K562 (cell line): Measurements from ENCODE around the gene SPATA2. TPM values are rescaled to one million over a fixed set of nuclear protein-coding genes. Genes with fewer than 3 reads are reported as not detected.

Experiments used
- ATAC-seq: fragments of 200-7000 bp; cut with Tn5 transposase; 3 replicates; pipeline ENCODE4 v1.9.1; 2020; ENCODE audit warnings: moderate library complexity
- BruUV-seq: library from RNA; stranded (reverse); fragments of 400-500 nt; replicated peaks from 2 replicates; lab custom pipeline; 2021; lab: Mats Ljungman, UMichigan
- CTCF ChIA-PET: fragments of 300-600 bp; formaldehyde crosslinking; extraction: SDS; loops from one replicate; lab custom pipeline; 2021; ENCODE audit warnings: low intra/inter-chr PET ratio; lab: Yijun Ruan, JAX
- POLR2A ChIA-PET: fragments of 300-600, 350-650 bp; sonication (Branson Sonifier 250); formaldehyde crosslinking; extraction: SDS; loops from one replicate; lab custom pipeline; 2021; ENCODE audit warnings: antibody characterized with exemption, inconsistent platforms; lab: Yijun Ruan, JAX
- DNase-seq, 4 experiments: peaks; one replicate each; pipeline versions ENCODE4 v3.0.0 to v3.0.0-alpha.2; 2011 to 2018; ENCODE audit warnings: low spot score in 3 of 4, mixed read lengths in 3 of 4; ENCODE audit errors: extremely low read depth in 1 of 4
- FAIRE-seq: peaks from 2 replicates; lab custom pipeline; 2011; peaks lifted over from hg19 to GRCh38; lab: Jason Lieb, UNC
- H2AFZ ChIP-seq: 2 replicates; pipeline ENCODE4 v1.6.0; 2011; ENCODE audit warnings: low read depth, low read length, control low read depth, inconsistent platforms
- H3K27ac ChIP-seq: fragments of 200-600 bp; 3 replicates; pipeline ENCODE4 v1.8.0; 2011; ENCODE audit warnings: low read depth, mild to moderate bottlenecking, control low read depth, inconsistent platforms, low read length, moderate library complexity, mixed read lengths; ENCODE audit errors: extremely low read depth
- H3K27me3 ChIP-seq, 2 experiments: fragments of 300-600 bp in 1 of 2; 2 replicates in 1 of 2; 3 replicates in 1 of 2; pipeline versions ENCODE4 v1.6.0 to v1.8.0; 2011; ENCODE audit warnings: inconsistent platforms in 2 of 2, low read length in 2 of 2, mild to moderate bottlenecking in 1 of 2, mixed read lengths in 1 of 2, moderate library complexity in 1 of 2; ENCODE audit not compliant: control insufficient read depth in 2 of 2, insufficient read depth in 2 of 2
- H3K36me3 ChIP-seq: fragments of 300-600 bp; 3 replicates; pipeline ENCODE4 v1.8.0; 2011; ENCODE audit warnings: mild to moderate bottlenecking, low read length, inconsistent platforms; ENCODE audit not compliant: control insufficient read depth, insufficient read depth
- H3K4me1 ChIP-seq, 2 experiments: fragments of 200-600 bp in 1 of 2; replicated peaks in 1 of 2; 2 replicates in 1 of 2; 3 replicates in 1 of 2; pipeline versions ENCODE4 v1.5.1 to v1.8.0; 2011; ENCODE audit warnings: inconsistent platforms in 2 of 2, low read length in 2 of 2, mild to moderate bottlenecking in 1 of 2, mixed read lengths in 1 of 2, moderate library complexity in 1 of 2; ENCODE audit not compliant: control insufficient read depth in 2 of 2, insufficient read depth in 2 of 2
- H3K4me2 ChIP-seq: 2 replicates; pipeline ENCODE4 v1.6.1; 2011; ENCODE audit warnings: low read length, control low read depth, inconsistent platforms, mixed read lengths; ENCODE audit not compliant: insufficient read depth
- H3K4me3 ChIP-seq: fragments of 200-600 bp; sonication (generic), shearing (Covaris generic); 2 replicates; pipeline ENCODE4 v1.5.1; 2016; ENCODE audit warnings: control low read depth, inconsistent platforms
- H3K79me2 ChIP-seq: fragments of 200-600 bp; 3 replicates; pipeline ENCODE4 v1.8.0; 2011; ENCODE audit warnings: low read length, inconsistent platforms; ENCODE audit not compliant: control insufficient read depth, insufficient read depth
- H3K9ac ChIP-seq, 2 experiments: 2 replicates each; pipeline versions ENCODE4 v1.6.0 to v1.6.1; 2011; ENCODE audit warnings: low read depth in 2 of 2, low read length in 2 of 2, control low read depth in 1 of 2, inconsistent platforms in 1 of 2, mild to moderate bottlenecking in 1 of 2, mixed read lengths in 1 of 2; ENCODE audit not compliant: insufficient read depth in 1 of 2
- H3K9me1 ChIP-seq: one replicate; pipeline ENCODE4 v1.6.0; 2011; ENCODE audit warnings: inconsistent platforms, mild to moderate bottlenecking, low read length, moderate library complexity; ENCODE audit not compliant: control insufficient read depth, insufficient read depth
- H3K9me3 ChIP-seq: replicated peaks from 2 replicates; pipeline ENCODE4 v1.5.1; 2011; ENCODE audit warnings: low read depth, low read length, inconsistent platforms; ENCODE audit not compliant: control insufficient read depth, insufficient read depth
- H4K20me1 ChIP-seq: replicated peaks from 2 replicates; pipeline ENCODE4 v1.6.1; 2011; ENCODE audit warnings: low read length, inconsistent platforms, mixed read lengths; ENCODE audit not compliant: control insufficient read depth, insufficient read depth
- NELFE ChIP-seq: IDR thresholded peaks from 2 replicates; pipeline ENCODE4 v1.6.1; 2011; ENCODE audit warnings: mild to moderate bottlenecking; ENCODE audit not compliant: insufficient read depth, insufficient read length
- RERE ChIP-seq: sonication (generic); formaldehyde crosslinking; IDR thresholded peaks from 2 replicates; pipeline ENCODE4 v1.8.0; 2023; ENCODE audit warnings: missing genetic modification reagents, mild to moderate bottlenecking, borderline replicate concordance
- WGBS: fragments of 100-300 bp; shearing (Covaris generic); methylation state at CpG from one replicate; pipeline ENCODE4 v1.1.6; 2016; ENCODE audit warnings: low coverage, mixed read lengths; ENCODE audit not compliant: insufficient coverage; ENCODE audit errors: missing lambda C conversion rate; 5-methylcytosine and 5-hydroxymethylcytosine counted together
- in situ Hi-C: fragments of 300-500 bp; cut with MboI; formaldehyde crosslinking; loops from 4 replicates; pipeline ENCODE4 v1.15.0; 2018; ENCODE audit warnings: inconsistent platforms, mixed read lengths
- intact Hi-C: fragments of 100-400 bp; cut with micrococcal nuclease; formaldehyde crosslinking; loops from 2 replicates; pipeline ENCODE4 v1.14.2; 2022
- polyA plus RNA-seq, 8 experiments: library from polyadenylated mRNA; depleted of rRNA in 4 of 8; stranded (reverse) in 5 of 8; unstranded in 3 of 8; fragments of >200 nt; fragmentation: Nextera tagmentation in 2 of 8; fragmentation: Illumina TruSeq in 1 of 8; extraction: Ambion mirVana in 2 of 8; extraction: Trizol in 1 of 8; gene quantifications; 2 replicates each; pipeline versions ENCODE4 v1.2.1 to v1.2.3, GENCODE V29; 2011 to 2014; ENCODE audit warnings: inconsistent platforms in 1 of 8, missing spikeins in 1 of 8
- total RNA-seq, 7 experiments: library from RNA; depleted of rRNA in 6 of 7; stranded (reverse); fragments of >200 nt in 6 of 7; fragmentation: Illumina TruSeq in 2 of 7; extraction: Trizol in 2 of 7; gene quantifications; 2 replicates each; pipeline versions ENCODE4 v1.2.1 to v1.2.3, GENCODE V29; 2011 to 2021; ENCODE audit warnings: low replicate concordance in 1 of 7

The SPATA2 gene
- total and polyA plus RNA-seq, 9 of the 15 experiments (the other 6 are each of a cell fraction or from before 2014, with no cell fraction given): 0.46 to 8.2 (median 2.7) TPM

GRCh38 chr20:49901588-49901987 lies 13.7 kb downstream of the SPATA2 start:
- Histone ChIP-seq H3K9me3 (no peaks in the 10 kb centered on the region), H3K4me2 (no peak overlapping the region), H3K4me3 (no peak overlapping the region), H3K27me3 (no peaks in the 10 kb centered on the region), H3K9me1 (no peaks in the 10 kb centered on the region), H2AFZ (no peak overlapping the region), H3K4me1 (peaks cover 0 to 12% of the 10 kb centered on the region in 2 experiments; a peak in 1 of 5 replicates), H3K36me3 (peaks cover 29% of the 10 kb centered on the region), H3K79me2 (no peaks in the 10 kb centered on the region), H3K27ac (no peak overlapping the region), H3K9ac (no peak overlapping the region), H4K20me1 (no peaks in the 10 kb centered on the region)
- ChIA-PET POLR2A (interaction anchor here (0.7 to 4.0 kb wide), 3 partner anchors 9 to 18 kb away, joined by 4 to 16 read pairs (median 16); no protein-coding TSS in a partner anchor), CTCF (no interaction called here)
- intact Hi-C loops (no loop called here), in situ Hi-C loops (no loop called here)
- TF ChIP-seq NELFE (no peak), RERE (CRISPR knock-in tag) (no peak)
- DNase-seq (no peak), ATAC-seq (no peak), FAIRE-seq (no peak)
- BruUV-seq: no TSS peak
- WGBS: 77% methylated on average over 5 of the region's 5 CpGs
